Esophagus muscularis mucosa (tissue), 4 donors: ENCODE data around the gene CDH18. TPM values are rescaled to one million over a fixed set of nuclear protein-coding genes. Genes with fewer than 3 reads are reported as not detected.
A peak's percentile ranks its signal among the peaks of the same experiment; 100 is the strongest.

Experiments
- DNase-seq: peaks from one replicate; pipeline ENCODE4 v3.0.0-alpha.2; 2017; ENCODE audit errors: extremely low spot score
- H3K27ac ChIP-seq, 4 donors: fragments of 200-600 bp; sonication (generic); replicated peaks in 1 of 4; 1 replicate in 3 of 4; 2 replicates in 1 of 4; pipeline ENCODE4 v1.5.1; 2016 to 2019; ENCODE audit warnings: mild to moderate bottlenecking in 1 of 4
- H3K27me3 ChIP-seq, 4 donors: fragments of 200-600 bp; sonication (generic); one replicate each; pipeline versions ENCODE4 v1.5.1 to v1.6.0; 2016 to 2019
- H3K36me3 ChIP-seq, 4 donors: fragments of 200-600 bp; sonication (generic); one replicate each; pipeline ENCODE4 v1.5.1; 2016 to 2019
- H3K4me1 ChIP-seq, 4 donors: fragments of 200-600 bp; sonication (generic); one replicate each; pipeline ENCODE4 v1.5.1; 2016 to 2019
- H3K4me3 ChIP-seq, 4 donors: fragments of 200-600 bp; sonication (generic); 1 replicate in 2 of 4; 2 replicates in 2 of 4; pipeline ENCODE4 v1.5.1; 2016 to 2019; ENCODE audit warnings: mild to moderate bottlenecking in 4 of 4, moderate library complexity in 1 of 4
- H3K9me3 ChIP-seq, 4 donors: fragments of 200-600 bp; sonication (generic); 1 replicate in 3 of 4; 2 replicates in 1 of 4; pipeline ENCODE4 v1.5.1; 2016 to 2019
- CTCF ChIP-seq, 3 experiments: fragments of 200-600 bp in 2 of 3; fragments of 450-650 bp in 1 of 3; sonication (generic) in 2 of 3; IDR thresholded peaks; one replicate each; pipeline ENCODE4 v1.5.1; 2017 to 2019; ENCODE audit warnings: antibody characterized with exemption in 3 of 3, mild to moderate bottlenecking in 2 of 3, moderate library complexity in 1 of 3
- EP300 ChIP-seq: sonication (generic); formaldehyde crosslinking; IDR thresholded peaks from one replicate; pipeline ENCODE4 v1.6.1; 2017; ENCODE audit warnings: antibody characterized with exemption
- POLR2A ChIP-seq: fragments of 450-650 bp; IDR thresholded peaks from one replicate; pipeline ENCODE4 v1.6.1; 2017; ENCODE audit warnings: antibody characterized with exemption, moderate library complexity, mild to moderate bottlenecking, low read depth
- POLR2AphosphoS5 ChIP-seq, 2 donors: sonication (generic); formaldehyde crosslinking; IDR thresholded peaks; one replicate each; pipeline ENCODE4 v1.6.1; 2017; ENCODE audit warnings: antibody characterized with exemption in 2 of 2
- WGBS: methylation state at CpG from one replicate; pipeline ENCODE4 v1.1.5; 2018; 5-methylcytosine and 5-hydroxymethylcytosine counted together
- intact Hi-C: fragments of 100-400 bp; cut with DNase I; formaldehyde crosslinking; loops from one replicate; pipeline ENCODE4 v1.15.1; 2023
- total RNA-seq, 4 donors: library from RNA; depleted of rRNA; stranded (reverse); fragments of >200 nt; gene quantifications; one replicate each; pipeline versions ENCODE4 v1.1.0 to v1.2.1, GENCODE V29; 2016

The CDH18 gene
- total RNA-seq, 4 donors from 2014 or later: under 0.01 to 0.65 TPM; not detected in 2

DNA sequence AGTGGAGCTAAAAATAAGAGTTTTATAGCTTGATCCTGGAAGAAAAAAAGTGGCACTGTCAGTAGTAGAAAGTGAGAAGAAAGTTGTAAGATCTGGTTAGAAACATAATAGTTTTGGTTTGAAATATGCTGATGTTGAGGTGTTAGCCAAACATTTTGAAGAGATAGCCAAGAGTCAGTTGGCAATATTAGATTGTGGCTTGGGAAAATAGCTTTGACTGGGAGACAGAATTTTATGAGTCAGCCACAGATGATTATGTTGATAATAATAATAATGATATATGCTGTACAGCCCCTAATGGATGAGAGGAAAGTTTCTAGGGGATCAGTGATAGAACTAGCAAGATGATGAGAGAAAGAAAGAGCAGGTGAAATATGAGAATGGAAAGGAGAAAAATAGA, 12.4 kb upstream of the CDH18 start:
- no peak for DNase-seq
- no peaks in the 10 kb centered on the region for H3K4me1 ChIP-seq
- no peaks in the 10 kb centered on the region for H3K36me3 ChIP-seq
- intact Hi-C loops: no loop called here
- H3K9me3 ChIP-seq: no peaks in the 10 kb centered on the region
- H3K27ac ChIP-seq: no peak overlapping the region
- H3K4me3 ChIP-seq: no peak overlapping the region
- TF ChIP-seq POLR2A (no peak), EP300 (no peak), POLR2AphosphoS5 (IDR thresholded peaks at IDR 0.05) (no peak), CTCF (IDR thresholded peaks at IDR 0.05) (no peak)
- no peaks in the 10 kb centered on the region for H3K27me3 ChIP-seq

DNA sequence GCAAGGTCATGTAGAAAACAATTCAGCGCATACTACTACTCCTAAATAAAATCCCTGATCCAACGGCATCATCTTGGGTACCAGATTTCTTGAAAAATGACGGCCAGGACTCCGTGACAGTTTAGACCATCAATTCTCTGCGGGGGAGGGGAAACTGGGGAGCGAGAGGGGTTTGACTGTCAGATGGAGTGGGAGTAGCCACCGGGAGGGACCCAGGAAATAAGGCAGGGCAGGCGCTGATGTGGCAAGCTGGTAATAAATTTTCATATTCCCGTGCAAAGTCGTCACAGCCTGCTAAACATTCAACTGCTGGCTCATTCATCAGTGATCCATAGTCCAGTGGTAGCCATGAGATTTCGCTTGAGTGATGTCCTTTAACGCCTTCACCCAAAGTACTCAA, 457 bp upstream of the CDH18 start:
- H3K4me3 ChIP-seq: peak overlapping the region in 3 of 4 donors; percentile 13 to 25 (median 23)
- WGBS: 25% methylated on average over 12 of the region's 12 CpGs
- TF ChIP-seq EP300: no peak
- TF ChIP-seq POLR2AphosphoS5 (IDR thresholded peaks at IDR 0.05): no peak
- no peak for TF ChIP-seq POLR2A
- TF ChIP-seq CTCF (IDR thresholded peaks at IDR 0.05): no peak

DNA sequence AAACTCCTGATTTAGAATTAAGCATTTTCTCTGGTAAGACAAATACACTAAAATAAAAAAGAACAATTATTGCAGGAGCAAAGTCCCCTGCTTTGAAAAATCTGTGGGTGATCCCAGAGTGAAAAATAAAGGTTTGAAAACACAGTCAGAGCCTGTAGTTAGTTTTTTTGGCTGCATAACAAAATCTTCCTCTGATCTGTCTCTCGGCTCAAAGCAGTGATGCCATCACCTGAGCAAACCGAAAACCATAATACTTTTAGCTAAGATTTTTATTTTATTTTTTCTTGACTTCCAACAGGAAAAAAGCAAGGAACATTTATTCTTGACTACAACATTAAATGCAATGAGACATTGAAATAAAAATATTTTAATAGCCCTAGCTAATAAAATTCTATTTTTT, 1.2 kb downstream of the CDH18 start:
- Histone ChIP-seq H3K27me3 (peaks cover 0 to 12% (median 0%) of the 10 kb centered on the region in 4 donors), H3K9me3 (no peaks in the 10 kb centered on the region), H3K36me3 (no peaks in the 10 kb centered on the region), H3K4me1 (peaks cover 0 to 8% (median 8%) of the 10 kb centered on the region in 4 donors), H3K4me3 (no peak overlapping the region), H3K27ac (no peak overlapping the region)
- TF ChIP-seq POLR2AphosphoS5 (IDR thresholded peaks at IDR 0.05) (no peak), EP300 (no peak), CTCF (IDR thresholded peaks at IDR 0.05) (no peak), POLR2A (no peak)
- WGBS: 78% methylated on average over 2 of the region's 2 CpGs
- no peak for DNase-seq
- intact Hi-C loops: no loop called here

More for the DNA sequence above, 457 bp upstream of the CDH18 start:
- Histone ChIP-seq H3K9me3 (no peaks in the 10 kb centered on the region), H3K4me1 (peaks cover 0 to 8% (median 8%) of the 10 kb centered on the region in 4 donors), H3K27me3 (peaks cover 0 to 12% (median 0%) of the 10 kb centered on the region in 4 donors), H3K36me3 (no peaks in the 10 kb centered on the region), H3K27ac (no peak overlapping the region)
- intact Hi-C loops: no loop called here
- DNase-seq: no peak

- DNase-seq: no peak
- H3K4me3 ChIP-seq: no peak overlapping the region
- no peaks in the 10 kb centered on the region for H3K9me3 ChIP-seq
- peaks cover 0 to 8% (median 8%) of the 10 kb centered on the region in 4 donors for H3K4me1 ChIP-seq
- H3K36me3 ChIP-seq: no peaks in the 10 kb centered on the region
- peaks cover 0 to 12% (median 0%) of the 10 kb centered on the region in 4 donors for H3K27me3 ChIP-seq
- intact Hi-C loops: no loop called here
- TF ChIP-seq EP300 (no peak), POLR2AphosphoS5 (IDR thresholded peaks at IDR 0.05) (no peak), POLR2A (no peak), CTCF (IDR thresholded peaks at IDR 0.05) (no peak)
- 42% methylated on average over 1 of the region's 1 CpG for WGBS
- no peak overlapping the region for H3K27ac ChIP-seq
Observed at GRCh38 chr5:19986031-19986619, 1.9 kb downstream of the CDH18 start.

DNA sequence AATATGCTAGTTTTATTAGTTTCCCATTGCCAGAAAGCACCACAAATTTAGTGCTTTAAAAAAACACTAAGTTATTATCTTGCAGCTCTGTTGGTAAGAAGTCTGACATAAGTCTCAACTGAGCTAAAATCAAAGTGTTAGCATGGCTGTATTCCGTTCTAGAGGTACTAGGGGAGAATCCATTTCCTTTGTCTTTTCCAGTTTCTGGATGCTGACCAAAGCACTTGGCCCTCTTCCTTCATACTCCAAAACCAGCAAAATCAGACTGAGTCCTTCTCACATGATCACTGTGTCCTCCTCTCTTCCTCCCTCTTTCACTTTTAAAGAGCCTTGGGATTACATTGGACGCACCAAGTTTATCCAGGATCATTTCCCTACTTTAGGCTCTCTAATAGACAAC, 9.5 kb downstream of the CDH18 start:
- Histone ChIP-seq H3K27ac (no peak overlapping the region), H3K9me3 (no peaks in the 10 kb centered on the region), H3K36me3 (no peaks in the 10 kb centered on the region), H3K4me1 (no peaks in the 10 kb centered on the region), H3K4me3 (no peak overlapping the region), H3K27me3 (no peaks in the 10 kb centered on the region)
- no peak for DNase-seq
- TF ChIP-seq POLR2A (no peak), CTCF (IDR thresholded peaks at IDR 0.05) (no peak), EP300 (no peak), POLR2AphosphoS5 (IDR thresholded peaks at IDR 0.05) (no peak)
- 69% methylated on average over 2 of the region's 2 CpGs for WGBS
- intact Hi-C loops: no loop called here
